GM18498 (cell line): Measurements from ENCODE around the gene CDKN1C.

ENCODE experiments used
- ATAC-seq: cut with Tn5 transposase; IDR thresholded peaks from one replicate; pipeline ENCODE4 v1.9.1; 2021; ENCODE audit warnings: mild to moderate bottlenecking, moderate library complexity; ENCODE audit not compliant: unreplicated experiment

The CDKN1C gene

DNA sequence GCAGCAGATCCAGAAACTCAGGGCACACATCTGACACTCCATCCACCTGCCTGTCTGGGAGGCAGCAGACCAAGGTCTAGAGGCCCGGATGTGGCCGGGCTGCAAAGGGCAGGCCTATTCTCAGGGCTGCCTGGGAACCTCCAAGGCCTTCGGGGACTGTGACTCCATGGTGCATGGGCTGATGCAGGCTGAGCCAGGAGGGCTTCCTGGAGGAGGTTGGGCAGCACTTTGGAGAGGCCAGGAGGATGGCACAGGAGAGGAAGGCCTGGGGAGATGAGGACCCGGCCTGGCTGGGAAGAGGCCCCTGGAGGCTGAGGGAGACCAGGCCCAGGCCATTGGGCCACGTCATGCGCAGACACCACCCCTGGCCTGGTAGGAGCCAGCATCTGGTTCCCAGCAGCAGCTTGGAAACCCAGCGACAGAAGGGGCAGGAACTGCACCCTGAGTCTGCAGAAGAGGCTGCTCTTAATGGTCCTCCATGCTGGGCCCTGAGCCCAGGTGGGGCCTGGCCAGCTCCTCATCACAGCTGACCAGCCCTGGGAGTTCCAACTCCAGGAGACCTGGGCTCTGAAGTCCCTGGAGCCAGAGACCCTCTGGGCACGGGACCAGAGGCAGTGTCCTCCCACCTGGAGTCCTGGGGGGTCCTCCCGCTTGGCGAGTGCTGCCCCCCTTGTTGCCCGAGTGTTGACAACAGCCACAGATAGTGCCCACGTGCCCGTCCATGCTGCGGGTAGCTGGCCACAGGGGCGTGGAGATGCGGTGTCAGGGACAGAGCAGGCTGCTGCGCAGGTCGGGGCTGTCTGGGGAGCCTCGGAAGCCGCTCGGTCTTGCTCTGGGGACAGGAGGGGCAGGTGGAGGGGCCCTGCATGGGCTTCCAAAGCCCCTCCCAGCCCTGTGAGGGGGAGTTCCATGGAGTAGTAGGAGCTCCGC is 38.1 kb upstream of the CDKN1C start:
- ATAC-seq: no peak

DNA sequence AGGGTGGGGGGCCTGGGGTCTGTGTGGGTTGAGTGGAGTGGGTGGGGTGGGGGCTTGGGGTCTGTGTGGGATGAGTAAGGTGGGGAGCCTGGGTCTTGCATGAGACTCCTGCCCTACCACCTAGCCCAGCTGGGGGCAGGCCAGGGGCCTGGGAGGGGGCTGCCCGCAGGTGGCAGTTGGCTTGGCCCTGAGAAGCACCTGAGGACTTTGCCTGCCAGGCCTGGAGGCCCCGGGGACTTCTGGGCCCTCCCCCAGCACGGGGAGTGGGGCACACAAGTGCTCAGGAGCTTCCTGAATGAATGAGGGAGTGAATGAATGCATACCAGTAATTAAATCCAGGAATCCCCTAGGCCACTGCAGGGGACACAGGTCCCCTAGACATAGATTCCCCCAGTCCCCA is 37.1 kb upstream of the CDKN1C start:
- no peak for ATAC-seq

GRCh38 chr11:2921742-2922493 is 36.3 kb upstream of the CDKN1C start:
- no peak for ATAC-seq

GRCh38 chr11:2921261-2921660 is 35.7 kb upstream of the CDKN1C start:
- no peak for ATAC-seq

- ATAC-seq: no peak
Measured at GRCh38 chr11:2920343-2920742, 34.8 kb upstream of the CDKN1C start.

DNA sequence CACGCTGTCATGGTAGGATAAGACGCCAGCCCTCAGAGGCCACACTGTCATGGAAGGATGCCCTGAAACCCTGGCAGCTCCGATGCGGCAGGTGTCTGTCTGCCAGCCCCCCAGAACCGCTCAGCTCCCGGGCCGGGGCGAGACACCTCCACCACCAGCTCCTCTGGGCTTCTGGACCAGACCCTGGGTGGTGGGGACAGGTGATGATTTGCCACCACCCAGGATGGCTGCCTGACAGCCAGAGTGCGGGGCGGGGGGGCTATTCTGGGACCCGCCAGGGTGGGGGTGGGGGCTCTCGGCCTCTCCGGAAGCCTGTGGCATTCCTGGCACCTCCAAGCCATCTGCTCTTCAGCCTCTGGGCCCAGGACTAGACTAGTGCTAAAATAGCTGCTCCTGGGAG is 34.3 kb upstream of the CDKN1C start:
- ATAC-seq: no peak

- no peak for ATAC-seq
Measured at GRCh38 chr11:2919188-2919587, 33.6 kb upstream of the CDKN1C start.

GRCh38 chr11:2917842-2918490 is 32.4 kb upstream of the CDKN1C start:
- no peak for ATAC-seq

DNA sequence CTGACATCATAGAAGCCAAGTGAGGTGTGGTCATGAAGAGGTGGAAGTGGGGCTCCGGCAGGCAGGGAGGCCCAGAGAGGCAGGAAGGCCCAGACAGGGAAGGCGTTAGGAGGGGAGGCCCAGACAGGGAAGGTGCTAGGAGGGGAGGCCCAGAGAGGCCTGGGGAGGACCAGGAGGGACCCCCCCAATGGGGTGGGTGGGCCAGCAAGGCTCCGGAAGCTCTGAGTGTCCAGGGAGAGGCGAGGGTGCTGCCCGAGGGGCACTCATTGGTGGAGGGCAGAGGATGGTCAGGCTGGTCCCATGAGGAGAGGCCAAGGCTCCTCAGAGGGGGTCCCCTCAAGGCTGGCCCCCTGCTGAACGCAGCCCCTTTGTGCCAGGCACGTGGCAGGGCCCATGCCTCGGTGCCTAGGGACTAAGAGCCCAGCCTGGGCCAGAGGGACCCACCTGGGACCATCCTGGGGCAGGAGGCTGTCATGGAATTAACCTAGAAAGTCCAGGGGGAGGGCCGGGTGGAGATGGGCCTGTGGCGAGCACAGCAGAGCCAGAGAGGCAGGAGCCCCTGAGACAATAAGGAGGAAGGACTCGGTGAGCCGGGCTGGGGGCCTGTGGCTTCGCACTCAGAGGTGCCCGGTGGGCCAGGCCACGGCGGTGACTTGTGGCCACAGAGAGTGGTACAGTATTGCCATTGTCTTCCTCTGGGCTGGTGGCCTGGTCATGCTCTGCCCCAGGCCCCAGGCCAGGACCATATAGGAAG is 31.5 kb upstream of the CDKN1C start:
- ATAC-seq: no peak

DNA sequence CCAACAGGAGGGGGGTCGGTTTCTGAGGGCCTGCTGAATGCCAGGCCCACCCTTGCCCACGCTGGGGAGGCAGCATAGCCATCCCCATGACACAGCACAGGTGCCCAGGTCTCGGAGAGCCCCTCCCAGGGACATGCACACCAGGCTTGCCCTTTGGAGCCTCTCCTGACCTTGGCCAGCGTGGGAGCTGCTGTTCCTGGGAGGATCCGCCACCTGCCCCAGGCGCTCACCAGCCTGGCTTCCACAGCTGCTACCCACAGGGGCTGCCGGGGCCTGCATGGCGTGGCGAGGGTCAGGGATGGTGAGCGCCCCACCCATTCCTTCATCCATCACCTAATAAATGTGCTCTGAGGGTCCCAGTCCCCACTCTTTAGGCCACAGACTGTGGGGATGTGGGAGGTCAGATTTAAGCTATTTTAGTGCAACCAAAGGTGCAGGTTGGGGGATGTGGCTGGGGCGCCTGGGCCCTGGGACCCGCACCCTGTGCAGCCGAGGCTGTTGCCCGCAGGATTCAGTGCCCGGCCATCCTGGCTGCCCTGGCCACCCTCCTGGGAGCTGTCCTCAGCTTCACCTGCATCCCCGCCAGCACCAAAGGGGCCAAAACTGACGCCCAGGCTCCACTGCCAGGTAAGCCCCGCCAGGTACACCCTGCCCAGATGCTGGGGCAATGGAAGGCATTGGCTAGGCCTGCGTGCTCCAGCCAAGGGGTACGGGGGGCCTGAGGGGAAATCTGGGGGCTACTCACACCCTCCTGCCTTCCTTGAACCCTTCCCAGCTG is 30.7 kb upstream of the CDKN1C start:
- ATAC-seq: no peak

DNA sequence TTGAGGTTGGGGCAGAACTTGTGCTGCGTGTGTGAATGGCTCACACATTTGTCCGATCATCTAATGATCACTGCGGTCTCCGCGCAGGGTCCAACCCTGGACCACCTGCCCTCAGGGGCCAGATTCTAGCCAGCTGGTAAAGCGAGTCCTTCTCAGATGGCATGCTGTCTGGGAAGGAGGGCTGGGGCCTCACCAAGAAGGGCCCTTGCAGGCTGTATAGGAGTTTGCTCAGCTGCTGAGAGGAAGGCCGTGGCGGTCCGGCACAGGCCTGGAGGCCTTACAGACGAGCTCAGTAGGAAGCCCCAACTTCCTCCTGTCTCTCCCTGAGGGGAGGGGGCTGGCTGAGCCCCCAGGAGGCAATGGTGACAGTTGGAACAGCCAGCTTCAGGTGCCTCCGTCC is 29.9 kb upstream of the CDKN1C start:
- no peak for ATAC-seq

DNA sequence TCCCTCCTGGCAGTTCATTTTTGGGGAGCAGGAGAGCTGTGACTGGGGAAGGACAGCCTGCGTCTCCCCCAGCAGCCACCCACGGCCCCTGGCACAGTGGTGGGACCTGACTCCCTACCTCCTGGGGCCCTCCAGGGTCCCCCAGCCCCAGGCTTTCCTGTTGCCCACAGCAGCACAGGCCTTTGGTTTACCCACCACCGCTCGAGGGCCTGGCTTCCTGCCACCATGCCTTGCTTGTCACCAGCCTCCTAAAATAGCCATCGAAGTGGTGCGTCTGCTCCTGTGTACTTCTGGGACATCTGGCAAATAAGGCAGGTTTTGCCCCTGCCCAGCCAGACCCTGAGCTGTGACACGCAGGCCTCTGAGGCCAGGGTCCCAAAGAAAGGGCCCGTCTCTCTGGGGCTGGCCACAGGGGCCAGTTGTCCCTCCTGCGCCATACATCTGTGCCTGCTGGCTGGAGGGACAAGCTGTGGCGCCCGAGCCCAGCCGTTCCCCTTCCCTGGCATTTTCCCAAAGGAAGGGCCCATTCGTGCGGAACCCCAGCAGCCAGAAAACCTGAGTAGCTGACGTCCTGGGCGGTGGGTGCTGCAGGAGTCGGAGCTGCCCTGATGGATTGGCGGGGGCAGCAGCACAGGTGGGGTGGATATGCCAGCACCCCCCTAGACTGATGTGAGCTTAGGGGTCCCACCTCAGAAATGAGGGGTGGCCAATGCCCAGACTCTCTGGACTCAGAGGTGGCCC is 29.1 kb upstream of the CDKN1C start:
- ATAC-seq: no peak

- ATAC-seq: no peak
Measured at GRCh38 chr11:2913776-2914175, 28.2 kb upstream of the CDKN1C start.

- ATAC-seq: no peak
Measured at GRCh38 chr11:2913019-2913431, 27.4 kb upstream of the CDKN1C start.

DNA sequence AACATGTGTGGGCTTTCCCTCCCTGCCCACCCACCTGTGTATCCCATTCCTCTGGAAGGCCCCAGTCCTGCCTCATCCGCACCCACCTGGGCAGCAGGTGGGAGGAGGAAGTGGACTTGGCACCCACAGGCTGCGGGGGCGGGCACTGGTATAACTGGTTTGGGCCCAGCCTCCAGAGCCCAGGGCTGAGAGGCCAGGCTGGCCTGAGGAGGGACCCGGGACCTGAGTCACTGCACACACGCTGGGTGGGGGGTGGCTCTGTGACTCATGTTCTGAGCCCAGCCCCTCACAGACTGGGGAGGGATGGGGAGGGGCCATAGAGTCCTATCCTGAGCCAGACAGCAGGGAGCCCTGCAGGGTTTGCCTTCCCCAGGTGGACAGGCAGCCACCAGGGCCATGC is 26.9 kb upstream of the CDKN1C start:
- no peak for ATAC-seq

GRCh38 chr11:2911785-2912391 is 26.3 kb upstream of the CDKN1C start:
- no peak for ATAC-seq

DNA sequence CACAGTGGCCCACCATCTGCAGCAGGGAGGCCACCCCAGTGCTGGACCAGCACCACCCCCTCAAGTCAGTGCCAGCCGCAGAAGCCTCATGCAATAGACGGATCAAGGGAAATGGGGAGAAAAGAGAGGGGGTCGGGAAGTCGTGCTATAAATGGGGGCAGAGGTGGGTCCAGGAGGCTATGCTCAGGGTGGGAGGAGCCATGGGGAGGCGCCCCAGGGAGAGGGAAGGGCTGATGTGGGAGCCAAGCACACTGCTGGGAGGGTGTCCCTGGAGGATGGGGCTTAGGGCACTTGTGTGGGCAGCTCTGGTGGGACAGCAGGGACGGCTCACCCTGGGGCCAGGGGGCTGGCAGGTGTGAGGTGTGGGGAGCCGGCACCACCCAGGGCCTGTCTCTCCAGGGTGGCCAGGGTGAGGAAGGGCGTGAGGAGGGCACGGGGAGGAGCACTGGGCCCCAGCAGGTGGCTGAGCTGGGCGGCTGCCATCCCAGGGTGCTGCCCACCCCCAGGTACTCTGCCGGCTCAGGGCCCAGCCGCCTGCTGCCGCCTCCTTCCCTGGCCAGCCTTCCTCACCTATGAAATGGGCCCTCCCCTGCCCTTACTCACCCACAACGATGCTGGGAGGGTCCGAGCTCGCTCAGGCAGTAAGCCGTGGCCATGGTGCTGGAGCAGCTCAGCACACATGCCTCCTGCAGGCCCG is 25.7 kb upstream of the CDKN1C start:
- no peak for ATAC-seq

- no peak for ATAC-seq
Measured at GRCh38 chr11:2910401-2910955, 24.9 kb upstream of the CDKN1C start.
